Colon (tissue), 2 donors: ENCODE data around the gene GPNMB.
"Not testable (repeated sequence)": the region's sequence is repeated elsewhere in the genome, so short reads cannot be mapped to it uniquely, and the experiment has no call there.

Experiments
- FAIRE-seq: peaks from 2 replicates; lab custom pipeline; 2012; peaks lifted over from hg19 to GRCh38; lab: Jason Lieb, UNC
- donor health status: control.
- donor health status: control.

The GPNMB gene

GRCh38 chr7:23306936-23307521, 60.5 kb downstream of the GPNMB start:
- FAIRE-seq: no peak

- FAIRE-seq: no peak
Observed at GRCh38 chr7:23308754-23309153, 62.2 kb downstream of the GPNMB start.

GRCh38 chr7:23312141-23312540, 65.6 kb downstream of the GPNMB start:
- not testable (repeated sequence) for FAIRE-seq

GRCh38 chr7:23315366-23315765, 68.8 kb downstream of the GPNMB start:
- FAIRE-seq: no peak
